GM18499 (cell line): Measurements from ENCODE around the gene ZDHHC6.
"Not testable (repeated sequence)": the region's sequence is repeated elsewhere in the genome, so short reads cannot be mapped to it uniquely, and the experiment has no call there.

ENCODE experiments used
- ATAC-seq: cut with Tn5 transposase; IDR thresholded peaks from one replicate; pipeline ENCODE4 v1.9.1; 2021; ENCODE audit warnings: moderate number of reproducible peaks; ENCODE audit not compliant: insufficient read depth, unreplicated experiment

The ZDHHC6 gene

GRCh38 chr10:112447620-112447928 is 860 bp upstream of the ZDHHC6 start:
- ATAC-seq, result no peak

GRCh38 chr10:112446055-112446854 is 459 bp downstream of the ZDHHC6 start:
- ATAC-seq, result no peak

- ATAC-seq, result no peak
These were observed 4.7 kb downstream of the ZDHHC6 start for GRCh38 chr10:112442063-112442462.

GRCh38 chr10:112441520-112441919 is 5.2 kb downstream of the ZDHHC6 start:
- ATAC-seq, result no peak

GRCh38 chr10:112438356-112438755 is 8.4 kb downstream of the ZDHHC6 start:
- ATAC-seq, result no peak

- ATAC-seq, result no peak
These were observed 11.6 kb downstream of the ZDHHC6 start for GRCh38 chr10:112434988-112435619.

- ATAC-seq, result no peak
These were observed 13.6 kb downstream of the ZDHHC6 start for GRCh38 chr10:112433136-112433535.

- no peak for ATAC-seq
These were observed 17.0 kb downstream of the ZDHHC6 start for GRCh38 chr10:112429654-112430230.

- ATAC-seq, result no peak
These were observed 17.6 kb downstream of the ZDHHC6 start for GRCh38 chr10:112429147-112429546.

- ATAC-seq, result no peak
These were observed 20.6 kb downstream of the ZDHHC6 start for GRCh38 chr10:112426111-112426510.

GRCh38 chr10:112424651-112425050 is 22.1 kb downstream of the ZDHHC6 start:
- ATAC-seq, result no peak

- ATAC-seq, result no peak
These were observed 25.0 kb downstream of the ZDHHC6 start for GRCh38 chr10:112421731-112422130.

- ATAC-seq, result no peak
These were observed 34.0 kb downstream of the ZDHHC6 start for GRCh38 chr10:112412696-112413095.

GRCh38 chr10:112409755-112410154 is 37.0 kb downstream of the ZDHHC6 start:
- no peak for ATAC-seq

- ATAC-seq, result no peak
These were observed 37.4 kb downstream of the ZDHHC6 start for GRCh38 chr10:112409299-112409698.

- no peak for ATAC-seq
These were observed 39.0 kb downstream of the ZDHHC6 start for GRCh38 chr10:112407696-112408095.

- ATAC-seq, result not testable (repeated sequence)
These were observed 39.9 kb downstream of the ZDHHC6 start for GRCh38 chr10:112406806-112407205.

- ATAC-seq, result no peak
These were observed 42.1 kb downstream of the ZDHHC6 start for GRCh38 chr10:112404617-112405016.

GRCh38 chr10:112402917-112403316 is 43.8 kb downstream of the ZDHHC6 start:
- no peak for ATAC-seq

- no peak for ATAC-seq
These were observed 49.1 kb downstream of the ZDHHC6 start for GRCh38 chr10:112397592-112397991.

- no peak for ATAC-seq
These were observed 50.7 kb downstream of the ZDHHC6 start for GRCh38 chr10:112395809-112396530.
